ENCODE measurements around the gene MMP3. TPM values are rescaled to one million over a fixed set of nuclear protein-coding genes. Genes with fewer than 3 reads are reported as not detected.
A peak's percentile ranks its signal among the peaks of the same experiment; 100 is the strongest.

Gene MMP3
- total and polyA plus RNA-seq, 11 donors, result not detected

DNA sequence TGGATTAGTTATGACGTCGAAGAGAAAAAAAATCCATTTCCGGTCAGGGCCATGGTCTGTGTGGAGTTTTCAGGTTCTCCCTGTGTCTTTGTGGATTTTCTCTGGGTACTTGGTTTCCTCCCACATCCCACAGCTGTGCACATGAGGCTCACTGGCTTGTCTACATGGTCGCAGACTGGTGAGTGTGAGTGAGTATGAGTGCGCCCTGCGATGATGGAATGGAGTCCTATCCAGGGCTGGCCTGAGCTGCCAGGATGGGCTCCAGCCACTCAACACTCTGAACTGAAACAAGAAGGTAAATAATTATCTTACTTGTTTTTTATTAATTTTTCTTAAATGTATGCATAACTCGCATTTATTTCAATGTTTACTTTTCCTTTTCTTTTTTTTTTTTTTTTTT, 10.8 kb downstream of the MMP3 start:
- no peak for DNase-seq
- Histone ChIP-seq H3K4me3 (no peak overlapping the region), H3K27me3 (peaks cover 0 to 23% (median 7%) of the 10 kb centered on the region in 9 donors), H3K4me1 (no peaks in the 10 kb centered on the region), H3K27ac (no peak overlapping the region), H3K9me3 (no peaks in the 10 kb centered on the region), H3K36me3 (no peaks in the 10 kb centered on the region)
- intact Hi-C loops (cut with DNase I), result no loop called here
- no peak for ATAC-seq
- no peak for TF ChIP-seq POLR2A (IDR thresholded peaks at IDR 0.05)
- TF ChIP-seq, protein P1, sequence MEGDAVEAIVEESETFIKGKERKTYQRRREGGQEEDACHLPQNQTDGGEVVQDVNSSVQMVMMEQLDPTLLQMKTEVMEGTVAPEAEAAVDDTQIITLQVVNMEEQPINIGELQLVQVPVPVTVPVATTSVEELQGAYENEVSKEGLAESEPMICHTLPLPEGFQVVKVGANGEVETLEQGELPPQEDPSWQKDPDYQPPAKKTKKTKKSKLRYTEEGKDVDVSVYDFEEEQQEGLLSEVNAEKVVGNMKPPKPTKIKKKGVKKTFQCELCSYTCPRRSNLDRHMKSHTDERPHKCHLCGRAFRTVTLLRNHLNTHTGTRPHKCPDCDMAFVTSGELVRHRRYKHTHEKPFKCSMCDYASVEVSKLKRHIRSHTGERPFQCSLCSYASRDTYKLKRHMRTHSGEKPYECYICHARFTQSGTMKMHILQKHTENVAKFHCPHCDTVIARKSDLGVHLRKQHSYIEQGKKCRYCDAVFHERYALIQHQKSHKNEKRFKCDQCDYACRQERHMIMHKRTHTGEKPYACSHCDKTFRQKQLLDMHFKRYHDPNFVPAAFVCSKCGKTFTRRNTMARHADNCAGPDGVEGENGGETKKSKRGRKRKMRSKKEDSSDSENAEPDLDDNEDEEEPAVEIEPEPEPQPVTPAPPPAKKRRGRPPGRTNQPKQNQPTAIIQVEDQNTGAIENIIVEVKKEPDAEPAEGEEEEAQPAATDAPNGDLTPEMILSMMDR (IDR thresholded peaks at IDR 0.05), result no peak
- 93 to 96% (median 94%) methylated on average over 7 of the region's 7 CpGs for WGBS, 4 donors

DNA sequence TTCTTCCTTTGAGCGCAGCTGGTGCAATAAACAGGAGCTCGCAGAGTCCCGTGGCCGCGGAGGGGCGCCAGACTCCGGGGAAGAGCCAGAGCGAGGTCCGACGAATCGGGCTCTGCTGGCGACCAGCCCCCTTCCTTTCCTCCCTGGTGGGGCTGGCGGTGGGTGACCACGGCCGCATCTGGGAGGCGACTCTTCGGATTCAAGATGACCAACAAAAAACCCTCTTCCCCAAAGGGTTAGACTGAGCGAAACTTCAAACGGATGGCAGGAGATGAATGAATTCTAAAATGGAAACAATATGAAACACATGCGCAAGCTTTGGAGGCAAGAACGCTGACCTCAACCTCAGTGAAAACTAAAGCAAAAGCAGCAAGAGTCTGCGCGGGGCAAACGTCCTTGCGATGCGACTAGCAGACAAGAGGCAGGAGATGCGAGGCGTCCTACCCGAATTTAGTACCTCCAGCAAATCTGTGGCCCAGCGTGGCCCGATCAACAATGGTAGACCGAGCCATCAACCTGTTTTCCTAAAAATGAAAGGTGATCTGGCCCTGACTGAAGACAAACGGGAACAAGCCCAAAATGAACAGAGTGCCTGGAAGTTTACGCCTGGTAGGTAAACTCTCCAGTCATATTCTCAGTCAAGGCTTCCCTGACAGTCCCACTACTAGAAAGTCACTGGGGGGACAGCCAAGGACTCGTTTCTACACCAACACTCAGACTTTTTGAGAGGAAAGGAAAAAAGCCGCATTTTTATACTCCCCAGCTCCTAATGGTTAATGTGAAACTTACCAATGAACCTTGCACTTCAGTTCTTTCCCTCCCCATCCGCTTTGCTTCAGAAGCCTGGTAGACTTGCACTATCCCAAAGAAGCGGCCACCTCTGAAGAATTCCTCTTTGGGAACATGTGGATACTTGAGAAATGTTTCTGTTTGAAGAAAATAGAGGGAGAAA, 11.6 kb downstream of the MMP3 start:
- no peak for ATAC-seq
- intact Hi-C loops (cut with DNase I), result no loop called here
- 41 to 53% (median 46%) methylated on average over 38 of the region's 38 CpGs for WGBS, 4 donors

DNA sequence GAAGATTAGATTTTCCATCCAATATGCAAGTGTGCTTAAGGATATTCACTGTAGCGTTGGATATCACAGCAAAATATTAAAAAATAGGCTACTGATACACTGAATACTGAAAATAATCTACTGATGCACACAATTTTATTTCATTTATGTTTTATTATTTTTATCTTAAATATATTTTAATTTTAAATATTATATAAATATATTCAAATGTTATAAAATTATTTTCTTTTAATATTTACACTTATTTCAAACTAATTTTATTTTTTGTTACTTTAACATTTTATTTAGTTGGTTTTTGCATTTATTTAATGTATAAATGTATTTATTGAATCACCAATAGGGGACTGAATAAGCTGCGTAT, 12.3 kb downstream of the MMP3 start:
- no peaks in the 10 kb centered on the region for H3K9me3 ChIP-seq
- H3K36me3 ChIP-seq, result no peaks in the 10 kb centered on the region
- no peak overlapping the region for H3K27ac ChIP-seq
- WGBS, 4 donors, result 55 to 65% (median 58%) methylated on average over 2 of the region's 2 CpGs
- no peak for ATAC-seq
- peaks cover 0 to 26% (median 7%) of the 10 kb centered on the region in 9 donors for H3K27me3 ChIP-seq
- intact Hi-C loops (cut with DNase I), result no loop called here
- no peak overlapping the region for H3K4me3 ChIP-seq
- no peaks in the 10 kb centered on the region for H3K4me1 ChIP-seq
- no peak for DNase-seq
- no peak for TF ChIP-seq POLR2A (IDR thresholded peaks at IDR 0.05)
- TF ChIP-seq, protein P1 (IDR thresholded peaks at IDR 0.05), result no peak

More for the DNA sequence above, 11.6 kb downstream of the MMP3 start:
- Histone ChIP-seq H3K36me3 (no peaks in the 10 kb centered on the region), H3K27ac (peak overlapping the region in 1 of 12 donors; percentile 11), H3K27me3 (peaks cover 0 to 23% (median 7%) of the 10 kb centered on the region in 9 donors), H3K4me1 (no peaks in the 10 kb centered on the region), H3K9me3 (no peaks in the 10 kb centered on the region), H3K4me3 (no peak overlapping the region)
- TF ChIP-seq POLR2A (IDR thresholded peaks at IDR 0.05), result no peak
- TF ChIP-seq, protein P1 (IDR thresholded peaks at IDR 0.05), result peak in 8 of 12 donors; percentile 12 to 34 (median 19)
- DNase-seq, result peak in 1 of 5 donors; percentile 22

DNA sequence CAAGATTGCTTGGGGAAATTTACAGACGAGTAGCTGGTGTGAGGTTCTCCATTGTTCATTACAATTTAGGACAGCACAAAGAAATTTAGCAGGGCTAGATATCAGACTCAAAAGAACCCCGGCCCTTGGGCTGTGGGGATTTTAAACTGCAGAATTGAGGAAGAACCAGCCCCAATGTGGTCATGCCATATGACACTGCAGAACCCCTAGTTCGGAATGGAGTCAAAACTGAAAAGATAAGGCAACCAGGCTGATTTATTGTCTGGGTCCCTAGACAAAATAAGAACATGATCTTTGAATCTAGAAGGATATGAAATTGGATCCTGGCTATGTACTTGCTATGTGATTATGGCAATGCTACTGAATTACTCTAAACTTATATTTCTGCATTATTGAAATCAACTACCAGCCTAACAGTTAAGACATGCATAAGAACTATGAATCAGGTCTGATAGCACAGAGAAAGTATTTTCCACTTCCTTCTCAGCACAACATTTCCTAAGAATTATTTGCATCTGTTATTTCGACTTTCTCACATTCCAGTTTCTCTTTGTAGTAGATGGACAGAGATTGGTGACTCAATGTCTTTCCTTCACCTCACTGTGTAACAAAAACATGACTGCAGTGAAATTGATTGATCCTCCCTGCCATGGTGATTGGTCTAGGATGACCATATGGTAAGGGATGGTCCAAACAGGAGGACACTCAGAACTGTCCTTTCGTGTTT, 13.2 kb downstream of the MMP3 start:
- Histone ChIP-seq H3K27ac (no peak overlapping the region), H3K4me3 (no peak overlapping the region), H3K36me3 (no peaks in the 10 kb centered on the region), H3K9me3 (no peaks in the 10 kb centered on the region), H3K27me3 (peaks cover 0 to 26% (median 7%) of the 10 kb centered on the region in 9 donors), H3K4me1 (no peaks in the 10 kb centered on the region)
- no peak for DNase-seq
- no peak for ATAC-seq
- intact Hi-C loops (cut with DNase I), result no loop called here
- 74 to 82% (median 78%) methylated on average over 5 of the region's 5 CpGs for WGBS, 4 donors
- TF ChIP-seq POLR2A (IDR thresholded peaks at IDR 0.05), result no peak
